ENCODE results near the gene BTN3A1. TPM values are rescaled to one million over a fixed set of nuclear protein-coding genes. Genes with fewer than 3 reads are reported as not detected.

BTN3A1 gene
- total and polyA plus RNA-seq, 10 of the 15 experiments (the other 5 are each of a cell fraction or from before 2014, with no cell fraction given), result 5.6 to 60.1 (median 16.1) TPM

DNA sequence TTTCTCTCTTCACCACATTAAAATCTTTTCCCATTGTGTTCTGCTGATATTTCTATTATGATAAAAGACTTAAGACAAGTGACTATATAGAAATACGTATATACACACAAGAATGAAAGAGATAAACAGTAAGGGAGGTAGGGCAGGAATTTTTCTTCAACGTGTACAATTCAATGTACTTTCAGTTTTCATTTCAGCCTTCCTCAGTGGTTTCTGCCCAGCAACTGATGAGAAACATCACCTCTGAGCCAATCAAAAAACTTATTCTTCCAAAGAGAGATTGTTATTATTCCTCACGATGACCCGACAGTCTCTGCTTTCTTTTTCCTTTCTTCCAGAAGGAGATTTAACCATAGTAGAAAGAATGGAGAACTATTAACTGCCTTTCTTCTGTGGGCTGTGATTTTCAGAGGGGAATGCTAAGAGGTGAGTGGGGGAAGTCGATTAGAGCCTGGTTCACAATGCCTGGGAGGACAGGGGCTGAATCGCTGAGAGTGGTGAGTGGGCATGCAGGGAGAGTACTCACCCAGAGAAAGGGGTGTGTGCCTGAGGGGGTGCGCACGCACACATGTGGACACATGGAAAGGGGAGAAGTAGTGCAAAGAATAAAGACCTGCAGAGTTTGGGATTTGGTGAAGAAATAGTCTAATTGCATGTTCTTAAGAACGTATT, at the start of gene BTN3A1 (continued):
- TF ChIP-seq NFYA (IDR thresholded peaks at IDR 0.05; ENCODE audit: borderline replicate concordance, low read depth, low read length) (no peak), TBL1XR1 (IDR thresholded peaks at IDR 0.05; ENCODE audit: low read depth, low read length) (no peak), LARP7 (IDR thresholded peaks at IDR 0.05) (no peak), BACH1 (IDR thresholded peaks at IDR 0.05; ENCODE audit: borderline replicate concordance) (no peak), TARDBP (IDR thresholded peaks at IDR 0.05; ENCODE audit: borderline replicate concordance) (no peak), FOS (IDR thresholded peaks at IDR 0.05; ENCODE audit: borderline replicate concordance, extremely low read depth, insufficient read length) (no peak), KDM1A (IDR thresholded peaks at IDR 0.05; ENCODE audit: borderline replicate concordance) (no peak), TAF1 (IDR thresholded peaks at IDR 0.05; ENCODE audit: borderline replicate concordance, low read depth, low read length) (no peak), RFX5 (IDR thresholded peaks at IDR 0.05; ENCODE audit: low read depth, low read length) (peak; percentile 98), ZNF207 (IDR thresholded peaks at IDR 0.05; ENCODE audit: borderline replicate concordance) (0 out of 2 replicates have a peak, but pooled peaks have one; percentile 30), MEF2A (IDR thresholded peaks at IDR 0.05; ENCODE audit: insufficient read depth, low read depth, low read length) (no peak)
- TF ChIP-seq, protein P1, sequence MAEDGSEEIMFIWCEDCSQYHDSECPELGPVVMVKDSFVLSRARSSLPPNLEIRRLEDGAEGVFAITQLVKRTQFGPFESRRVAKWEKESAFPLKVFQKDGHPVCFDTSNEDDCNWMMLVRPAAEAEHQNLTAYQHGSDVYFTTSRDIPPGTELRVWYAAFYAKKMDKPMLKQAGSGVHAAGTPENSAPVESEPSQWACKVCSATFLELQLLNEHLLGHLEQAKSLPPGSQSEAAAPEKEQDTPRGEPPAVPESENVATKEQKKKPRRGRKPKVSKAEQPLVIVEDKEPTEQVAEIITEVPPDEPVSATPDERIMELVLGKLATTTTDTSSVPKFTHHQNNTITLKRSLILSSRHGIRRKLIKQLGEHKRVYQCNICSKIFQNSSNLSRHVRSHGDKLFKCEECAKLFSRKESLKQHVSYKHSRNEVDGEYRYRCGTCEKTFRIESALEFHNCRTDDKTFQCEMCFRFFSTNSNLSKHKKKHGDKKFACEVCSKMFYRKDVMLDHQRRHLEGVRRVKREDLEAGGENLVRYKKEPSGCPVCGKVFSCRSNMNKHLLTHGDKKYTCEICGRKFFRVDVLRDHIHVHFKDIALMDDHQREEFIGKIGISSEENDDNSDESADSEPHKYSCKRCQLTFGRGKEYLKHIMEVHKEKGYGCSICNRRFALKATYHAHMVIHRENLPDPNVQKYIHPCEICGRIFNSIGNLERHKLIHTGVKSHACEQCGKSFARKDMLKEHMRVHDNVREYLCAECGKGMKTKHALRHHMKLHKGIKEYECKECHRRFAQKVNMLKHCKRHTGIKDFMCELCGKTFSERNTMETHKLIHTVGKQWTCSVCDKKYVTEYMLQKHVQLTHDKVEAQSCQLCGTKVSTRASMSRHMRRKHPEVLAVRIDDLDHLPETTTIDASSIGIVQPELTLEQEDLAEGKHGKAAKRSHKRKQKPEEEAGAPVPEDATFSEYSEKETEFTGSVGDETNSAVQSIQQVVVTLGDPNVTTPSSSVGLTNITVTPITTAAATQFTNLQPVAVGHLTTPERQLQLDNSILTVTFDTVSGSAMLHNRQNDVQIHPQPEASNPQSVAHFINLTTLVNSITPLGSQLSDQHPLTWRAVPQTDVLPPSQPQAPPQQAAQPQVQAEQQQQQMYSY (CRISPR knock-in tag; IDR thresholded peaks at IDR 0.05), result no peak
- TF ChIP-seq, protein P2, sequence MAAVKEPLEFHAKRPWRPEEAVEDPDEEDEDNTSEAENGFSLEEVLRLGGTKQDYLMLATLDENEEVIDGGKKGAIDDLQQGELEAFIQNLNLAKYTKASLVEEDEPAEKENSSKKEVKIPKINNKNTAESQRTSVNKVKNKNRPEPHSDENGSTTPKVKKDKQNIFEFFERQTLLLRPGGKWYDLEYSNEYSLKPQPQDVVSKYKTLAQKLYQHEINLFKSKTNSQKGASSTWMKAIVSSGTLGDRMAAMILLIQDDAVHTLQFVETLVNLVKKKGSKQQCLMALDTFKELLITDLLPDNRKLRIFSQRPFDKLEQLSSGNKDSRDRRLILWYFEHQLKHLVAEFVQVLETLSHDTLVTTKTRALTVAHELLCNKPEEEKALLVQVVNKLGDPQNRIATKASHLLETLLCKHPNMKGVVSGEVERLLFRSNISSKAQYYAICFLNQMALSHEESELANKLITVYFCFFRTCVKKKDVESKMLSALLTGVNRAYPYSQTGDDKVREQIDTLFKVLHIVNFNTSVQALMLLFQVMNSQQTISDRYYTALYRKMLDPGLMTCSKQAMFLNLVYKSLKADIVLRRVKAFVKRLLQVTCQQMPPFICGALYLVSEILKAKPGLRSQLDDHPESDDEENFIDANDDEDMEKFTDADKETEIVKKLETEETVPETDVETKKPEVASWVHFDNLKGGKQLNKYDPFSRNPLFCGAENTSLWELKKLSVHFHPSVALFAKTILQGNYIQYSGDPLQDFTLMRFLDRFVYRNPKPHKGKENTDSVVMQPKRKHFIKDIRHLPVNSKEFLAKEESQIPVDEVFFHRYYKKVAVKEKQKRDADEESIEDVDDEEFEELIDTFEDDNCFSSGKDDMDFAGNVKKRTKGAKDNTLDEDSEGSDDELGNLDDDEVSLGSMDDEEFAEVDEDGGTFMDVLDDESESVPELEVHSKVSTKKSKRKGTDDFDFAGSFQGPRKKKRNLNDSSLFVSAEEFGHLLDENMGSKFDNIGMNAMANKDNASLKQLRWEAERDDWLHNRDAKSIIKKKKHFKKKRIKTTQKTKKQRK (IDR thresholded peaks at IDR 0.05; ENCODE audit: low read depth, low read length), result no peak
- TF ChIP-seq, protein P3, sequence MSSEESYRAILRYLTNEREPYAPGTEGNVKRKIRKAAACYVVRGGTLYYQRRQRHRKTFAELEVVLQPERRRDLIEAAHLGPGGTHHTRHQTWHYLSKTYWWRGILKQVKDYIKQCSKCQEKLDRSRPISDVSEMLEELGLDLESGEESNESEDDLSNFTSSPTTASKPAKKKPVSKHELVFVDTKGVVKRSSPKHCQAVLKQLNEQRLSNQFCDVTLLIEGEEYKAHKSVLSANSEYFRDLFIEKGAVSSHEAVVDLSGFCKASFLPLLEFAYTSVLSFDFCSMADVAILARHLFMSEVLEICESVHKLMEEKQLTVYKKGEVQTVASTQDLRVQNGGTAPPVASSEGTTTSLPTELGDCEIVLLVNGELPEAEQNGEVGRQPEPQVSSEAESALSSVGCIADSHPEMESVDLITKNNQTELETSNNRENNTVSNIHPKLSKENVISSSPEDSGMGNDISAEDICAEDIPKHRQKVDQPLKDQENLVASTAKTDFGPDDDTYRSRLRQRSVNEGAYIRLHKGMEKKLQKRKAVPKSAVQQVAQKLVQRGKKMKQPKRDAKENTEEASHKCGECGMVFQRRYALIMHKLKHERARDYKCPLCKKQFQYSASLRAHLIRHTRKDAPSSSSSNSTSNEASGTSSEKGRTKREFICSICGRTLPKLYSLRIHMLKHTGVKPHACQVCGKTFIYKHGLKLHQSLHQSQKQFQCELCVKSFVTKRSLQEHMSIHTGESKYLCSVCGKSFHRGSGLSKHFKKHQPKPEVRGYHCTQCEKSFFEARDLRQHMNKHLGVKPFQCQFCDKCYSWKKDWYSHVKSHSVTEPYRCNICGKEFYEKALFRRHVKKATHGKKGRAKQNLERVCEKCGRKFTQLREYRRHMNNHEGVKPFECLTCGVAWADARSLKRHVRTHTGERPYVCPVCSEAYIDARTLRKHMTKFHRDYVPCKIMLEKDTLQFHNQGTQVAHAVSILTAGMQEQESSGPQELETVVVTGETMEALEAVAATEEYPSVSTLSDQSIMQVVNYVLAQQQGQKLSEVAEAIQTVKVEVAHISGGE (CRISPR knock-in tag; IDR thresholded peaks at IDR 0.05), result no peak
- TF ChIP-seq, protein P4, sequence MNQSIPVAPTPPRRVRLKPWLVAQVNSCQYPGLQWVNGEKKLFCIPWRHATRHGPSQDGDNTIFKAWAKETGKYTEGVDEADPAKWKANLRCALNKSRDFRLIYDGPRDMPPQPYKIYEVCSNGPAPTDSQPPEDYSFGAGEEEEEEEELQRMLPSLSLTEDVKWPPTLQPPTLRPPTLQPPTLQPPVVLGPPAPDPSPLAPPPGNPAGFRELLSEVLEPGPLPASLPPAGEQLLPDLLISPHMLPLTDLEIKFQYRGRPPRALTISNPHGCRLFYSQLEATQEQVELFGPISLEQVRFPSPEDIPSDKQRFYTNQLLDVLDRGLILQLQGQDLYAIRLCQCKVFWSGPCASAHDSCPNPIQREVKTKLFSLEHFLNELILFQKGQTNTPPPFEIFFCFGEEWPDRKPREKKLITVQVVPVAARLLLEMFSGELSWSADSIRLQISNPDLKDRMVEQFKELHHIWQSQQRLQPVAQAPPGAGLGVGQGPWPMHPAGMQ (IDR thresholded peaks at IDR 0.05; ENCODE audit: borderline replicate concordance), result no peak
- TF ChIP-seq, protein P5, sequence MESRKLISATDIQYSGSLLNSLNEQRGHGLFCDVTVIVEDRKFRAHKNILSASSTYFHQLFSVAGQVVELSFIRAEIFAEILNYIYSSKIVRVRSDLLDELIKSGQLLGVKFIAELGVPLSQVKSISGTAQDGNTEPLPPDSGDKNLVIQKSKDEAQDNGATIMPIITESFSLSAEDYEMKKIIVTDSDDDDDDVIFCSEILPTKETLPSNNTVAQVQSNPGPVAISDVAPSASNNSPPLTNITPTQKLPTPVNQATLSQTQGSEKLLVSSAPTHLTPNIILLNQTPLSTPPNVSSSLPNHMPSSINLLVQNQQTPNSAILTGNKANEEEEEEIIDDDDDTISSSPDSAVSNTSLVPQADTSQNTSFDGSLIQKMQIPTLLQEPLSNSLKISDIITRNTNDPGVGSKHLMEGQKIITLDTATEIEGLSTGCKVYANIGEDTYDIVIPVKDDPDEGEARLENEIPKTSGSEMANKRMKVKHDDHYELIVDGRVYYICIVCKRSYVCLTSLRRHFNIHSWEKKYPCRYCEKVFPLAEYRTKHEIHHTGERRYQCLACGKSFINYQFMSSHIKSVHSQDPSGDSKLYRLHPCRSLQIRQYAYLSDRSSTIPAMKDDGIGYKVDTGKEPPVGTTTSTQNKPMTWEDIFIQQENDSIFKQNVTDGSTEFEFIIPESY (IDR thresholded peaks at IDR 0.05), result no peak
